ENCODE measurements around the gene ARPC1A. TPM values are rescaled to one million over a fixed set of nuclear protein-coding genes. Genes with fewer than 3 reads are reported as not detected.
A peak's percentile ranks its signal among the peaks of the same experiment; 100 is the strongest.

Gene ARPC1A
- total and polyA plus RNA-seq, 2 experiments from 2014 or later: 209 to 294 TPM

GRCh38 chr7:99293650-99294049, 32.0 kb upstream of the ARPC1A start:
- Histone ChIP-seq H3K4me3 (no peak overlapping the region), H3K27me3 (replicated peaks; ENCODE audit: insufficient read depth) (no peaks in the 10 kb centered on the region), H3K9me3 (ENCODE audit: low read depth) (no peaks in the 10 kb centered on the region), H3K79me2 (ENCODE audit: insufficient read depth) (no peaks in the 10 kb centered on the region), H3K27ac (no peak overlapping the region), H3K4me2 (ENCODE audit: unreplicated experiment) (no peak overlapping the region), H3K4me1 (ENCODE audit: insufficient read depth) (no peaks in the 10 kb centered on the region), H3K9ac (no peak overlapping the region), H3K9me2 (ENCODE audit: insufficient read depth) (no peaks in the 10 kb centered on the region), H2AFZ (no peak overlapping the region), H3F3A (ENCODE audit: insufficient read depth) (no peaks in the 10 kb centered on the region), H3K36me3 (ENCODE audit: low read depth) (no peaks in the 10 kb centered on the region), H4K20me1 (ENCODE audit: insufficient read depth) (no peaks in the 10 kb centered on the region)
- WGBS, 2 experiments (ENCODE audit: low coverage in 1 of 2, low lambda C conversion rate in 2 of 2, missing lambda C conversion rate in 2 of 2): 80 to 85% methylated on average over 4 of the region's 4 CpGs
- DNase-seq: no peak
- in situ Hi-C loops (cut with MboI): no loop called here
- no peak for TF ChIP-seq EZH2 (IDR thresholded peaks at IDR 0.05; ENCODE audit: insufficient read depth, poor library complexity, severe bottlenecking)
- TF ChIP-seq EZH2phosphoT487 (IDR thresholded peaks at IDR 0.05; ENCODE audit: insufficient read depth, low read depth): no peak

GRCh38 chr7:99296471-99296870, 29.2 kb upstream of the ARPC1A start:
- TF ChIP-seq EZH2phosphoT487 (IDR thresholded peaks at IDR 0.05; ENCODE audit: insufficient read depth, low read depth) (no peak), EZH2 (IDR thresholded peaks at IDR 0.05; ENCODE audit: insufficient read depth, poor library complexity, severe bottlenecking) (no peak)
- no peaks in the 10 kb centered on the region for H3K36me3 ChIP-seq (ENCODE audit: low read depth)
- no peak for DNase-seq
- no peaks in the 10 kb centered on the region for H4K20me1 ChIP-seq (ENCODE audit: insufficient read depth)
- H3K9ac ChIP-seq: no peak overlapping the region
- no peak overlapping the region for H3K4me3 ChIP-seq
- H3K79me2 ChIP-seq (ENCODE audit: insufficient read depth): no peaks in the 10 kb centered on the region
- WGBS, 2 experiments (ENCODE audit: low coverage in 1 of 2, low lambda C conversion rate in 2 of 2, missing lambda C conversion rate in 2 of 2): 87 to 94% methylated on average over 4 to 5 of the region's 5 CpGs
- H3F3A ChIP-seq (ENCODE audit: insufficient read depth): no peaks in the 10 kb centered on the region
- H3K9me2 ChIP-seq (ENCODE audit: insufficient read depth): no peaks in the 10 kb centered on the region
- H3K4me1 ChIP-seq (ENCODE audit: insufficient read depth): no peaks in the 10 kb centered on the region
- H3K27ac ChIP-seq: no peak overlapping the region
- H3K4me2 ChIP-seq (ENCODE audit: unreplicated experiment): no peak overlapping the region
- in situ Hi-C loops (cut with MboI): no loop called here
- H3K27me3 ChIP-seq (replicated peaks; ENCODE audit: insufficient read depth): no peaks in the 10 kb centered on the region
- no peaks in the 10 kb centered on the region for H3K9me3 ChIP-seq (ENCODE audit: low read depth)
- no peak overlapping the region for H2AFZ ChIP-seq

GRCh38 chr7:99301496-99301895, 24.2 kb upstream of the ARPC1A start:
- H3K4me3 ChIP-seq: no peak overlapping the region
- no peaks in the 10 kb centered on the region for H3K4me1 ChIP-seq (ENCODE audit: insufficient read depth)
- H3K9me3 ChIP-seq (ENCODE audit: low read depth): no peaks in the 10 kb centered on the region
- H3K27ac ChIP-seq: no peak overlapping the region
- H2AFZ ChIP-seq: no peak overlapping the region
- in situ Hi-C loops (cut with MboI): no loop called here
- H3K9ac ChIP-seq: no peak overlapping the region
- no peaks in the 10 kb centered on the region for H3K36me3 ChIP-seq (ENCODE audit: low read depth)
- DNase-seq: no peak
- no peaks in the 10 kb centered on the region for H3K27me3 ChIP-seq (replicated peaks; ENCODE audit: insufficient read depth)
- H3F3A ChIP-seq (ENCODE audit: insufficient read depth): no peaks in the 10 kb centered on the region
- no peaks in the 10 kb centered on the region for H3K79me2 ChIP-seq (ENCODE audit: insufficient read depth)
- H4K20me1 ChIP-seq (ENCODE audit: insufficient read depth): no peaks in the 10 kb centered on the region
- no peak overlapping the region for H3K4me2 ChIP-seq (ENCODE audit: unreplicated experiment)
- no peaks in the 10 kb centered on the region for H3K9me2 ChIP-seq (ENCODE audit: insufficient read depth)
- 86 to 89% methylated on average over 19 of the region's 19 CpGs for WGBS, 2 experiments (ENCODE audit: low coverage in 1 of 2, low lambda C conversion rate in 2 of 2, missing lambda C conversion rate in 2 of 2)
- no peak for TF ChIP-seq EZH2phosphoT487 (IDR thresholded peaks at IDR 0.05; ENCODE audit: insufficient read depth, low read depth)
- TF ChIP-seq EZH2 (IDR thresholded peaks at IDR 0.05; ENCODE audit: insufficient read depth, poor library complexity, severe bottlenecking): no peak

GRCh38 chr7:99305473-99306260, 20.0 kb upstream of the ARPC1A start:
- Histone ChIP-seq H3K79me2 (ENCODE audit: insufficient read depth) (no peaks in the 10 kb centered on the region), H3K4me3 (no peak overlapping the region), H3K4me1 (ENCODE audit: insufficient read depth) (no peaks in the 10 kb centered on the region), H3K27ac (no peak overlapping the region), H2AFZ (no peak overlapping the region), H3K9me3 (ENCODE audit: low read depth) (no peaks in the 10 kb centered on the region), H3F3A (ENCODE audit: insufficient read depth) (no peaks in the 10 kb centered on the region), H3K4me2 (ENCODE audit: unreplicated experiment) (no peak overlapping the region), H3K36me3 (ENCODE audit: low read depth) (no peaks in the 10 kb centered on the region), H3K9me2 (ENCODE audit: insufficient read depth) (no peaks in the 10 kb centered on the region), H3K9ac (no peak overlapping the region), H3K27me3 (replicated peaks; ENCODE audit: insufficient read depth) (no peaks in the 10 kb centered on the region), H4K20me1 (ENCODE audit: insufficient read depth) (no peaks in the 10 kb centered on the region)
- 84 to 92% methylated on average over 16 of the region's 16 CpGs for WGBS, 2 experiments (ENCODE audit: low coverage in 1 of 2, low lambda C conversion rate in 2 of 2, missing lambda C conversion rate in 2 of 2)
- TF ChIP-seq EZH2phosphoT487 (IDR thresholded peaks at IDR 0.05; ENCODE audit: insufficient read depth, low read depth): no peak
- no peak for TF ChIP-seq EZH2 (IDR thresholded peaks at IDR 0.05; ENCODE audit: insufficient read depth, poor library complexity, severe bottlenecking)
- in situ Hi-C loops (cut with MboI): no loop called here
- DNase-seq: peak; percentile 12
